Activated naive CD8-positive, alpha-beta T cell (primary cell): ENCODE measurements around the gene SERPINB3.

Source experiments
- H3K27ac Mint-ChIP-seq: one replicate; pipeline ENCODE4 v1.8.0; 2021; ENCODE audit warnings: mixed read lengths
- H3K27me3 Mint-ChIP-seq: one replicate; pipeline ENCODE4 v1.8.0; 2021; ENCODE audit warnings: mixed read lengths
- H3K36me3 Mint-ChIP-seq: one replicate; pipeline ENCODE4 v1.8.0; 2021; ENCODE audit warnings: mixed read lengths
- H3K4me1 Mint-ChIP-seq: one replicate; pipeline ENCODE4 v1.8.0; 2021; ENCODE audit warnings: low read depth, mixed read lengths
- H3K4me3 Mint-ChIP-seq: one replicate; pipeline ENCODE4 v1.8.0; 2021; ENCODE audit warnings: mild to moderate bottlenecking, mixed read lengths
- H3K9me3 Mint-ChIP-seq: one replicate; pipeline ENCODE4 v1.8.0; 2021; ENCODE audit warnings: low read depth, mixed read lengths

SERPINB3 gene

GRCh38 chr18:63619661-63620060, 42.0 kb downstream of the SERPINB3 start:
- peaks cover 2% of the 10 kb centered on the region for H3K27me3 Mint-ChIP-seq
- no peaks in the 10 kb centered on the region for H3K4me1 Mint-ChIP-seq
- no peak overlapping the region for H3K4me3 Mint-ChIP-seq
- no peak overlapping the region for H3K27ac Mint-ChIP-seq
- H3K9me3 Mint-ChIP-seq: peaks cover 18% of the 10 kb centered on the region
- H3K36me3 Mint-ChIP-seq: no peaks in the 10 kb centered on the region

- Mint-ChIP-seq H3K4me3 (no peak overlapping the region), H3K27ac (no peak overlapping the region), H3K27me3 (peaks cover 3% of the 10 kb centered on the region), H3K4me1 (no peaks in the 10 kb centered on the region), H3K36me3 (no peaks in the 10 kb centered on the region), H3K9me3 (peaks cover 10% of the 10 kb centered on the region)
These were observed 43.8 kb downstream of the SERPINB3 start for GRCh38 chr18:63617915-63618234.

- H3K9me3 Mint-ChIP-seq: peaks cover 7% of the 10 kb centered on the region
- peaks cover 5% of the 10 kb centered on the region for H3K27me3 Mint-ChIP-seq
- no peak overlapping the region for H3K27ac Mint-ChIP-seq
- no peaks in the 10 kb centered on the region for H3K36me3 Mint-ChIP-seq
- H3K4me3 Mint-ChIP-seq: no peak overlapping the region
- no peaks in the 10 kb centered on the region for H3K4me1 Mint-ChIP-seq
These were observed 44.4 kb downstream of the SERPINB3 start for GRCh38 chr18:63617049-63617914.

- Mint-ChIP-seq H3K27me3 (peaks cover 8% of the 10 kb centered on the region), H3K9me3 (no peaks in the 10 kb centered on the region), H3K36me3 (no peaks in the 10 kb centered on the region), H3K27ac (no peak overlapping the region), H3K4me1 (no peaks in the 10 kb centered on the region), H3K4me3 (no peak overlapping the region)
These were observed 48.3 kb downstream of the SERPINB3 start for GRCh38 chr18:63613420-63613819.

- H3K4me1 Mint-ChIP-seq: no peaks in the 10 kb centered on the region
- H3K27ac Mint-ChIP-seq: no peak overlapping the region
- H3K36me3 Mint-ChIP-seq: no peaks in the 10 kb centered on the region
- no peak overlapping the region for H3K4me3 Mint-ChIP-seq
- peaks cover 3% of the 10 kb centered on the region for H3K27me3 Mint-ChIP-seq
- no peaks in the 10 kb centered on the region for H3K9me3 Mint-ChIP-seq
These were observed 55.2 kb downstream of the SERPINB3 start for GRCh38 chr18:63606526-63606925.
